GM10248 (cell line): ENCODE measurements around the gene LRPAP1.
"Not testable (repeated sequence)": the region's sequence is repeated elsewhere in the genome, so short reads cannot be mapped to it uniquely, and the experiment has no call there.

Experiments used
- CTCF ChIA-PET: fragments of 300-600 bp; sonication (Branson Sonifier 250); formaldehyde crosslinking; extraction: SDS; loops from one replicate; lab custom pipeline; 2021; ENCODE audit warnings: antibody characterized with exemption; lab: Yijun Ruan, JAX
- POLR2A ChIA-PET: fragments of 350-650 bp; sonication (Branson Sonifier 250); formaldehyde crosslinking; extraction: SDS; loops from one replicate; lab custom pipeline; 2020; ENCODE audit warnings: antibody characterized with exemption; lab: Yijun Ruan, JAX
- DNase-seq: peaks from one replicate; pipeline ENCODE4 v3.0.0; 2012; ENCODE audit errors: extremely low spot score

The LRPAP1 gene

GRCh38 chr4:3557676-3558513 is 25.7 kb upstream of the LRPAP1 start:
- DNase-seq, POLR2A ChIA-PET, CTCF ChIA-PET: not testable (repeated sequence)

GRCh38 chr4:3557088-3557492 is 24.9 kb upstream of the LRPAP1 start:
- DNase-seq, POLR2A ChIA-PET, CTCF ChIA-PET: not testable (repeated sequence)

GRCh38 chr4:3556244-3556867 is 24.1 kb upstream of the LRPAP1 start:
- POLR2A ChIA-PET, DNase-seq, CTCF ChIA-PET: not testable (repeated sequence)

GRCh38 chr4:3555459-3556070 is 23.3 kb upstream of the LRPAP1 start:
- CTCF ChIA-PET, POLR2A ChIA-PET, DNase-seq: not testable (repeated sequence)

- POLR2A ChIA-PET, DNase-seq, CTCF ChIA-PET: not testable (repeated sequence)
These were observed 19.1 kb upstream of the LRPAP1 start for GRCh38 chr4:3551366-3551765.

DNA sequence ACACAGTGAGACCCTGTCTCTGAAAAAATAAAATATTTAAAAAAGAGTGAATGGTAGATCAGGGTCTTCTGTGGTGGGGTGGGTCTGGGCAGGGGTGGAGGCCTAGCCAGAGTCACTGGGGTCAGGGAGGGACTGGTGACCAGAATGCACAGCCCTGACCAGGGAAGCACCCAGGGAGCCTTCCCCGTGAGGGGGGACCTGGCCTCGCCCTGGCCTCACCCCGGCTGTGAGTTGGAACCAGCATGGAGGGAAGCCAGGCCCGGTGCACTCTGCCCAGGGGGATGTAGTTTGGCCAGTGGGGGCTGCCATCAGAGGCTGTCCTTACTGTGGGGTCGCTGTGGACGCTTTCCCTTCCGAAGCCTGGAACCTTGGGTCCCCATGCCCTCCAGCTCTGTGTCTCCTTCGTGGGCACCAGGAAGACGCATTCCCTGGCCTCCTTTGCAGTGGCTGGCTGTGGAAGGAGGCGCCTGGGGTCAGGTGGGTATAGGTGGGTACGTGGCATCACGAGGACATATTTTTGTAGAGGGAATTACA is 18.6 kb upstream of the LRPAP1 start:
- POLR2A ChIA-PET, DNase-seq, CTCF ChIA-PET: not testable (repeated sequence)

GRCh38 chr4:3550041-3550440 is 17.8 kb upstream of the LRPAP1 start:
- CTCF ChIA-PET, DNase-seq, POLR2A ChIA-PET: not testable (repeated sequence)

- POLR2A ChIA-PET, DNase-seq, CTCF ChIA-PET: not testable (repeated sequence)
These were observed 17.4 kb upstream of the LRPAP1 start for GRCh38 chr4:3549694-3550001.

DNA sequence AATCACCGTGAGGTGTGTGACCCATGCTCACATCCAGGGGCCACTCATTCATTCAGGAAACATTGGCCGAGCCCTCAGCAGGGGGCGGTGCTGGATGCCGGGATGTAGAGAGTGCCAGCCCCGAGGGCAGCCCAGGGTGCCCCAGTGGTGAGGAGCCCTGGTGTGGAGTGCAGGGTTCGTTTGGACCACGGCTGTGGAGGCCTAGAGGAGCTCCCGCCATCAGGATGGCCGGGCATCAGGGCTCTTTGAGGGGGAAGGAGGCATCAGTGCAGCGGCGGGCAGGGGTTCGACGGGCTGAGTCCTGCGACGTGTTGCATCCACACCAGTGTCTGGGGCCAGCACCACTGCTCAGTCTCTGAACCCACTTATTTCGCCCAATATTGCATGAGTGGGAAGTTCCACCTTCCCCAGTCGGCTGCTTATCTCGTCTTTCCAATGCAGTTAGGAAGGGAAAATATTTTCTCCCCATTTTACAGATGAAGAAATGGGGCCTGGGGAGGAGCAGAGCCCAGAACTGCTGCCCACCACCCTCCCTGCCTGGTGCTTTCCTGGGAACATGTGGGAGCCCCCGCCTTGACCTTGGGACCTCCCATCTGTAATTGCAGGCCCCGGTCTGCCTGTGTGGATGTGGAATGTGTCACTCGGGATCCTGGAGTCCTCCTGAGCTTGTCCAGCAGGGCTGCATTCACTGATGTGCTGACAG is 16.9 kb upstream of the LRPAP1 start:
- POLR2A ChIA-PET, CTCF ChIA-PET, DNase-seq: not testable (repeated sequence)

- POLR2A ChIA-PET, CTCF ChIA-PET, DNase-seq: not testable (repeated sequence)
These were observed 14.5 kb upstream of the LRPAP1 start for GRCh38 chr4:3546721-3547120.

DNA sequence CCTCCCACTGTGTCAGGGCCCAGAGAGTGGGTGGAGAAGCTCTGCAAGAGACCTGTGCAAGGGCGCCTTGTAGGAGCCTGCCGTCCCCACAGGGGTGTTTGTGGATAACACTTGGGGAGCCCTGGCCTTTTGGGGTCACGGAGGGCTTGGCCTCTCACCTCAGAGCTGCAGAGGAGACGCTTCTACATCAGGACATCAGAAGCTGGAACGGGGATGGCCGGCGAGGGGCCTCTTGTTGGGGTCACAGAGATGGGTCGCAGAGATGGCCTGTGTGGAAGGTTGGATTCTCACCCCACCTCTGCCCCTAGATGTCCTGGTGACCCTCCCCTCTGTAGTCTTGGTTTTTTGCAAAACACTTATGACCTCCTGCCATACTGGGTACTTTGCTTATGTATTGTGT is 13.1 kb upstream of the LRPAP1 start:
- CTCF ChIA-PET, POLR2A ChIA-PET, DNase-seq: not testable (repeated sequence)

DNA sequence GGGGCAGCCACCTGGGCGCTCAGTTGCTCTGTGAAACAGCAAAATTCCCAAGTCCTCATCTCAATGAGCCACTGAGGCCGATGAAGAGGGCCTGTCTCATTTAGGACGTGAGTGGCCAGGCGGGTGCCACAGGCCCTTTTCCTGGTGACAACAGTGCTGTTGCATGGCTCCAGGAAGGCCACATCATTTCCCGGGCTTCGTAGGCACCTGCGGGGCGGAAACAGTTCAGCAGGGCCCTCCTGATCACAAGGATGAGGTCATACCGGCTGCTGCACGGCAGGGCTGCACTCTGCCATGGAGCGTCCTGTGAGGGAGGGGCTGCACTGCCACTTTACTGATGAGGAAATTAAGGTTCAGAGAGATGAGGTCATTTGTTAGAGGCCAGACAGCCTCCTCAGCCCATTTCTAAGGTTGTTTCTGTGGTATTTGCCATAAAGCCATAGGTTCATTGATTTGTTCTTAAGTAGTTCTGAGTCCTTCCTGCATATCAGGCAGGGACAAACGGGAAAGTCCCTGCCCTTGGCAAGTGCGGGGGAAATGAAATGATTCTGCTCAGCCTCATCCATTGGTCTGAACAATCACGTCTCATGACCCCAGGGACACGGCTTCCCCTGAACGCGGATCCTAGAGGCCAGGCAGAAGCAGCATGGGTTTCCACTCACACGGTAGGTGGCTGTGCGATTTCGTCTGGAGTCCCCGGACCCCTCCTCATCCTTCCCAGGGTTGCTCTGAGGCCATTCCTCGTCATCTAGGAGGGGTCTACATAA is 12.2 kb upstream of the LRPAP1 start:
- CTCF ChIA-PET, POLR2A ChIA-PET, DNase-seq: not testable (repeated sequence)

- POLR2A ChIA-PET, CTCF ChIA-PET, DNase-seq: not testable (repeated sequence)
These were observed 11.2 kb upstream of the LRPAP1 start for GRCh38 chr4:3543415-3543814.

DNA sequence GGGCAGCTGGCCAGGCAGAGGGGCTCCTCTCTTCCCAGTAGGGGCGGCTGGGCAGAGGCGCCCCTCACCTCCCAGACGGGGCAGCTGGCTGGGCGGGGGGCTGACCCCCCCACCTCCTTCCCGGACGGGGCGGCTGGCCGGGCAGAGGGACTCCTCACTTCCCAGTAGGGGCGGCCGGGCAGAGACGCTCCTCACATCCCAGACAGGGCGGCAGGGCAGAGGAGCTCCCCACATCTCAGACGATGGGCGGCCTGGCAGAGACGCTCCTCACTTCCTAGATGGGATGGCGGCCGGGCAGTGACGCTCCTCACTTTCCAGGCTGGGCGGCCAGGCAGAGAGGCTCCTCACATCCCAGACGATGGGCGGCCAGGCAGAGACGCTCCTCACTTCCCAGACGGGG is 6.7 kb upstream of the LRPAP1 start:
- DNase-seq, POLR2A ChIA-PET, CTCF ChIA-PET: not testable (repeated sequence)

GRCh38 chr4:3535812-3536211 is 3.6 kb upstream of the LRPAP1 start:
- CTCF ChIA-PET, POLR2A ChIA-PET, DNase-seq: not testable (repeated sequence)
